ENCODE data around the gene FBXL7. TPM values are rescaled to one million over a fixed set of nuclear protein-coding genes. Genes with fewer than 3 reads are reported as not detected.

FBXL7 gene
- polyA plus RNA-seq, 3 donors, result not detected

GRCh38 chr5:15877914-15878313 lies 377.9 kb downstream of the FBXL7 start:
- Mint-ChIP-seq H3K9me3 (peaks cover under 1 to 13% (median 4%) of the 10 kb centered on the region in 7 donors), H3K4me1 (no peaks in the 10 kb centered on the region), H3K36me3 (no peaks in the 10 kb centered on the region), H3K4me3 (no peak overlapping the region), H3K27ac (no peak overlapping the region), H3K27me3 (ENCODE audit: low read depth in 3 of 3) (peaks cover 0 to 2% (median 0%) of the 10 kb centered on the region in 3 donors)
- Histone ChIP-seq H3K4me3 (replicated peaks in 1 of 3; ENCODE audit: low read depth in 2 of 3, low read length in 3 of 3) (no peak overlapping the region), H3K36me3 (replicated peaks in 1 of 2; ENCODE audit: control insufficient read depth in 1 of 2, insufficient read depth in 2 of 2, low read length in 2 of 2) (no peaks in the 10 kb centered on the region), H3K9me3 (replicated peaks in 1 of 2; ENCODE audit: control insufficient read depth in 1 of 2, insufficient read depth in 1 of 2, low read length in 2 of 2) (peaks cover 11 to 14% of the 10 kb centered on the region in 2 donors), H2AFZ (ENCODE audit: insufficient read depth, low read depth, low read length, poor library complexity, severe bottlenecking) (no peak overlapping the region), H4K20me1 (ENCODE audit: insufficient read depth, low read length) (no peaks in the 10 kb centered on the region), H3K27me3 (ENCODE audit: control insufficient read depth in 2 of 2, insufficient read depth in 2 of 2, low read length in 2 of 2) (no peaks in the 10 kb centered on the region), H3K4me2 (replicated peaks; ENCODE audit: extremely low read depth, low read length, poor library complexity, severe bottlenecking) (no peak overlapping the region), H3K79me2 (ENCODE audit: insufficient read depth, low read length) (no peaks in the 10 kb centered on the region), H3K4me1 (ENCODE audit: control insufficient read depth in 1 of 2, insufficient read depth in 2 of 2, low read length in 2 of 2) (no peaks in the 10 kb centered on the region), H3K9ac (ENCODE audit: insufficient read depth, low read length, poor library complexity, severe bottlenecking) (no peak overlapping the region), H3K27ac (ENCODE audit: low read depth in 1 of 2, low read length in 2 of 2) (no peak overlapping the region)
- 76% methylated on average over 3 of the region's 5 CpGs for WGBS (ENCODE audit: insufficient coverage)
- no peak for TF ChIP-seq CTCF (IDR thresholded peaks at IDR 0.05)
- intact Hi-C loops (cut with micrococcal nuclease), result no loop called here
- DNase-seq, result no peak

DNA sequence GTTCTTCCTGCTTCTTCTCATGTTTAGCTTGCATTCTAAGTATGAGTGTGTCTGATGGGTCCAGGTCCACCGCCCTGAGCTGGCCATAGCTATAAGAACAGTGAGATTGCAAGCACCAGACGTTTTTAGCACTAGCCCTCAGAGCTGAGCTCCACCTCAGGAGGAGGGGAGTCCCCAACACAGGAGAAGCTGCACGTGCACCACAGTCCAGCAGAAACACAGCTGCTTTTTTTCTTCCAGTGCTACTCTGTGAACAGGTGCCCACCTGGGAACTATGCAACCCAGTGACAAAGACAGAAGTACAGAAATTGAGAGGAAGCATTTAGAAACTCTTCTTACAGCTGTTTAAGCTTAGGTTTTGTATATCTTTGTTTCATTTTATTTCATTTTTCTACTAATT lies 380.2 kb downstream of the FBXL7 start:
- no peaks in the 10 kb centered on the region for H3K4me1 ChIP-seq (ENCODE audit: control insufficient read depth in 1 of 2, insufficient read depth in 2 of 2, low read length in 2 of 2)
- H2AFZ ChIP-seq (ENCODE audit: insufficient read depth, low read depth, low read length, poor library complexity, severe bottlenecking), result no peak overlapping the region
- no peak overlapping the region for H3K4me2 ChIP-seq (replicated peaks; ENCODE audit: extremely low read depth, low read length, poor library complexity, severe bottlenecking)
- intact Hi-C loops (cut with micrococcal nuclease), result no loop called here
- no peak for DNase-seq
- peaks cover 19 to 23% of the 10 kb centered on the region in 2 donors for H3K9me3 ChIP-seq (replicated peaks in 1 of 2; ENCODE audit: control insufficient read depth in 1 of 2, insufficient read depth in 1 of 2, low read length in 2 of 2)
- H3K27me3 Mint-ChIP-seq (ENCODE audit: low read depth in 3 of 3), result no peaks in the 10 kb centered on the region
- no peaks in the 10 kb centered on the region for H3K36me3 Mint-ChIP-seq
- no peaks in the 10 kb centered on the region for H3K79me2 ChIP-seq (ENCODE audit: insufficient read depth, low read length)
- H3K36me3 ChIP-seq (replicated peaks in 1 of 2; ENCODE audit: control insufficient read depth in 1 of 2, insufficient read depth in 2 of 2, low read length in 2 of 2), result no peaks in the 10 kb centered on the region
- no peak overlapping the region for H3K4me3 ChIP-seq (replicated peaks in 1 of 3; ENCODE audit: low read depth in 2 of 3, low read length in 3 of 3)
- H3K9me3 Mint-ChIP-seq, result peaks cover 0 to 11% (median 4%) of the 10 kb centered on the region in 7 donors
- H3K27ac Mint-ChIP-seq, result no peak overlapping the region
- 83% methylated on average over 1 of the region's 3 CpGs for WGBS (ENCODE audit: insufficient coverage)
- no peak overlapping the region for H3K9ac ChIP-seq (ENCODE audit: insufficient read depth, low read length, poor library complexity, severe bottlenecking)
- H3K4me3 Mint-ChIP-seq, result no peak overlapping the region
- no peak overlapping the region for H3K27ac ChIP-seq (ENCODE audit: low read depth in 1 of 2, low read length in 2 of 2)
- H3K4me1 Mint-ChIP-seq, result no peaks in the 10 kb centered on the region
- H3K27me3 ChIP-seq (ENCODE audit: control insufficient read depth in 2 of 2, insufficient read depth in 2 of 2, low read length in 2 of 2), result no peaks in the 10 kb centered on the region
- no peaks in the 10 kb centered on the region for H4K20me1 ChIP-seq (ENCODE audit: insufficient read depth, low read length)
- no peak for TF ChIP-seq CTCF (IDR thresholded peaks at IDR 0.05)

All from CD14-positive monocyte (primary cell).